Kidney epithelial cell (primary cell): ENCODE measurements around the gene MORN4. TPM values are rescaled to one million over a fixed set of nuclear protein-coding genes. Genes with fewer than 3 reads are reported as not detected.
"Not testable (repeated sequence)": the region's sequence is repeated elsewhere in the genome, so short reads cannot be mapped to it uniquely, and the experiment has no call there.

Experiments
- DNase-seq: peaks from one replicate; pipeline ENCODE4 v3.0.0-alpha.2; 2010; ENCODE audit warnings: low read depth
- H3K27me3 ChIP-seq: 2 replicates; pipeline ENCODE4 v1.6.0; 2011; ENCODE audit warnings: low read length; ENCODE audit not compliant: control insufficient read depth, insufficient read depth
- H3K36me3 ChIP-seq: 2 replicates; pipeline ENCODE4 v1.5.1; 2011; ENCODE audit warnings: low read length; ENCODE audit not compliant: control insufficient read depth, insufficient read depth
- H3K4me3 ChIP-seq: 2 replicates; pipeline ENCODE4 v1.5.1; 2011; ENCODE audit warnings: low read depth, mild to moderate bottlenecking, control low read depth, low read length
- CTCF ChIP-seq: IDR thresholded peaks from 2 replicates; pipeline ENCODE4 v1.5.1; 2011; ENCODE audit warnings: mild to moderate bottlenecking, moderate library complexity, low read length, control low read depth, inconsistent platforms; ENCODE audit not compliant: insufficient read depth, poor library complexity, severe bottlenecking
- total RNA-seq: library from RNA; depleted of rRNA; stranded (reverse); fragments of >200 nt; gene quantifications from 2 replicates; pipeline ENCODE4 v1.2.3, GENCODE V29; 2015

MORN4 gene
- total RNA-seq, 1 donor from 2014 or later: 12.4 TPM

GRCh38 chr10:97583476-97583875, 49.8 kb downstream of the MORN4 start:
- Histone ChIP-seq H3K36me3 (no peaks in the 10 kb centered on the region), H3K27me3 (no peaks in the 10 kb centered on the region), H3K4me3 (no peak overlapping the region)
- no peak for DNase-seq
- TF ChIP-seq CTCF: no peak

DNA sequence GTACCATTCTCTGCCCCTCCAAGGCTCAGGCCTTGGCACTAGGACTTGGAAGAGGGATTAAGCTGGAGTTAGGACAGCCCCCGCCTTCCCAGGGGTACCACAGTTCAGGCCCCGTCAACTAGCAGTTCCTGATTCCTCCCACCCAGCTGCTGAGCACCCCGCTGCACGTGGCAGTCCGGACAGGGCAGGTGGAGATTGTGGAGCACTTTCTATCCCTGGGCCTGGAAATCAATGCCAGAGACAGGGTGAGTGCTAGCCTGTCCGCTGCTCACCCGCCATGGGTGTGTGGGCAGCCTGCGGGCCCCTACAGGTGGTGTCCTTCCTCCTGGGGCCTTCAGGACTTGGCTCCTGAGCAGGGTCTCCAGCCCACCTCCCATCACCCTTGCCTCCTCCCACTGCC, 51.1 kb downstream of the MORN4 start:
- H3K4me3 ChIP-seq: no peak overlapping the region
- no peak for TF ChIP-seq CTCF
- no peaks in the 10 kb centered on the region for H3K27me3 ChIP-seq
- no peaks in the 10 kb centered on the region for H3K36me3 ChIP-seq
- no peak for DNase-seq

DNA sequence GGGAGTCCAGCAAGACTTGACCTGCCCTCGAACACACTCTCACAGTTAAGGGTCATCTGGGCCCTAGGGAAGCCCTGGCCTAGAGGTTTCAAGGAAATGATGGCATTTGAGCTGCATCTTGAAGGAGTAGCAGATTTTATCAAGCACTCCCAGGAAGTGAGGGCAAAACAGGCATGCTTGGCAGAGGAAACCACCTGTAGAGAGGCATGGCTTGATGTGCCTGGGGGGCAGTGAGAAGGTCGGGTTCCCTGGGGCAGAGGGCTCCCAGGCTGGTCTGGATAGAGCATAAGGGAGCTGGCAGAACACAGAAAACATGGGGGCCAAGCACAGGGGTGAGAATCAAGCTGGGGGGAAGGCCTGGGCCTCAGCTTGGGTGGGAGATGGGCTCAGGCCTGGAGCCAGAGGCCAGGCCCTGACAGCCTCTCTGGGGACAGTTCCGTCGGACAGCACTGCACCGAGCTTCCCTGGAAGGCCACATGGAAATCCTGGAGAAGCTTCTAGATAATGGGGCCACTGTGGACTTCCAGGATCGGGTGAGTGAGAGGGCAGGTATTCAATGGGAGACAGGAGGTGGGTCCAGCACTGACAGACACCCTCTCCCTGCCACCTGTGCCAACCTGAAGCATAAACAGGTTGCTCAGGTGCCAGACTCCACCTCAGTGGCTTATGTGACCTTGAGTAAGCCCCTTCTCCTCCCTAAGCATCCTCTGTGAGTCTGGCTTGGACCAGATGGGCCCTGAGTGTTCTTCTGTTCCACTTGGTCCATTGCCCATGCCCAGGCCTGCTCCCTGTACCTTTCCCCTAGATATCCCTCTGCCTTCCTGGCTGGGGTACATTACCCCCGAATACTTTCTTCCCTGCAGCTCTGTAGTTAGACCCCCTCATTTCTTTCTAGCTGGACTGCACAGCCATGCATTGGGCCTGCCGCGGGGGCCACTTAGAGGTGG, 52.6 kb downstream of the MORN4 start:
- H3K36me3 ChIP-seq: no peaks in the 10 kb centered on the region
- no peak for TF ChIP-seq CTCF
- DNase-seq: no peak
- H3K27me3 ChIP-seq: no peaks in the 10 kb centered on the region
- H3K4me3 ChIP-seq: no peak overlapping the region

DNA sequence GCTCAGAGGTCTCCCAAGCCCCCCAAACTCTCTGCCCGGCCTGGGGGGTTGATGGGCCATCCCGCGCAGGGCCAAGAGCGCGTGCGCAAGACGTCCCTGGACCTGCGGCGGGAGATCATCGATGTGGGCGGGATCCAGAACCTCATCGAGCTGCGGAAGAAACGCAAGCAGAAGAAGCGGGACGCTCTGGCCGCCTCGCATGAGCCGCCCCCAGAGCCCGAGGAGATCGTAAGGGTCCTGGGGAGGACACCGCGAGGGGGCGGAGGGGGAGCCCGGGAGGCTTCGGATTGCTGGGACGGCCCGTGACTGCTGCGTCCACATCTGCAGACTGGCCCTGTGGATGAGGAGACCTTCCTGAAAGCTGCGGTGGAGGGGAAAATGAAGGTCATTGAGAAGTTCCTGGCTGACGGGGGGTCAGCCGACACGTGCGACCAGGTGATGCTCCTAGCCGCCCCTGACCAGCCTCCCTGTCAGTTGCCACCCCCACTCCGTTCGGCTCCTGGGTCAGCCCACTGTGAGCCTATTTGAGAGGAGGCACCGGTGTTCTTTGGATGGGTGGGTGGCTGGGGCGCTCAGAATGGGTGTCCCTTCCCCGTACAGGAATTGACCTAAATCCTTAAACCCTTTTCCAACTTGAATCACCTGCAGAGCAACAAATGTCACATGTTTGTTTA, 55.0 kb downstream of the MORN4 start:
- no peak overlapping the region for H3K4me3 ChIP-seq
- DNase-seq: no peak
- H3K36me3 ChIP-seq: no peaks in the 10 kb centered on the region
- TF ChIP-seq CTCF: no peak
- H3K27me3 ChIP-seq: no peaks in the 10 kb centered on the region

DNA sequence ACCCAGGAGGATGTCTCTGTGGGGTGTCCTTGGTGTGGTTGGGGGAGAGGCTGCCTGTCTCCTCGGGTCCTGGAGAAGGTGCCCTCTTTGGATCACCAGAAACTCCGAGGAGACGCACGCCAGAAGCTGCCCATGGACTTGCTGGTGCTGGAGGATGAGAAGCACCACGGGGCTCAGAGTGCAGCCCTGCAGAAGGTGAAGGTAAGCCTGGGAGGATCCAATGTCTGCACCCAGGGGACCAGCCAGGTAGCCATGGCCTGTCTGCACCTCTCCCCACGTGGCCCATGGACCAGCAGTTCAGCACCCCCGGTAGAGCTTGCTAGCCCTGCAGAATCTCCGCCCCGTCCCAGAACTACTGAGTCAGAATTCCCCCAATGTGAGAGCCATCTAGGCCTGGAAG, 55.6 kb downstream of the MORN4 start:
- no peak for DNase-seq
- Histone ChIP-seq H3K4me3 (no peak overlapping the region), H3K27me3 (no peaks in the 10 kb centered on the region), H3K36me3 (no peaks in the 10 kb centered on the region)
- no peak for TF ChIP-seq CTCF

DNA sequence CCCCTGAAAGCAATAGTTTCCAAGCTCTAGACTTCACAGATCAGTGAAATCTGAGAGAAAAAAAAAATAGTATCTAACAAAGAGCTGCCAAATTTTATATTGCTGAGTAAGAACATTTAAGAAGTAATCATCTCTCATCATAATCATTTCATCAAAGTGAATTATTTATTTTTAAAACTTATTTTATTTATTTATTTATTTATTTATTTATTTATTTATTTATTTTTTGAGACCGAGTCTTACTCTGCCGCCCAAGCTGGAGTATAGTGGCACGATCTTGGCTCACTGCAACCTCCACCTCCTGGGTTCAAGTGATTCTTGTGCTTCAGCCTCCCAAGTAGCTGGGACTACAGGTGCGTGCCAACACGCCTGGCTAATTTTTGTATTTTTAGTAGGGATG, 56.8 kb downstream of the MORN4 start:
- H3K4me3 ChIP-seq, DNase-seq, H3K36me3 ChIP-seq, H3K27me3 ChIP-seq: not testable (repeated sequence)
